ENCODE data around the gene LTB4R2.
"Not testable (repeated sequence)": the region's sequence is repeated elsewhere in the genome, so short reads cannot be mapped to it uniquely, and the experiment has no call there.

Gene LTB4R2

DNA sequence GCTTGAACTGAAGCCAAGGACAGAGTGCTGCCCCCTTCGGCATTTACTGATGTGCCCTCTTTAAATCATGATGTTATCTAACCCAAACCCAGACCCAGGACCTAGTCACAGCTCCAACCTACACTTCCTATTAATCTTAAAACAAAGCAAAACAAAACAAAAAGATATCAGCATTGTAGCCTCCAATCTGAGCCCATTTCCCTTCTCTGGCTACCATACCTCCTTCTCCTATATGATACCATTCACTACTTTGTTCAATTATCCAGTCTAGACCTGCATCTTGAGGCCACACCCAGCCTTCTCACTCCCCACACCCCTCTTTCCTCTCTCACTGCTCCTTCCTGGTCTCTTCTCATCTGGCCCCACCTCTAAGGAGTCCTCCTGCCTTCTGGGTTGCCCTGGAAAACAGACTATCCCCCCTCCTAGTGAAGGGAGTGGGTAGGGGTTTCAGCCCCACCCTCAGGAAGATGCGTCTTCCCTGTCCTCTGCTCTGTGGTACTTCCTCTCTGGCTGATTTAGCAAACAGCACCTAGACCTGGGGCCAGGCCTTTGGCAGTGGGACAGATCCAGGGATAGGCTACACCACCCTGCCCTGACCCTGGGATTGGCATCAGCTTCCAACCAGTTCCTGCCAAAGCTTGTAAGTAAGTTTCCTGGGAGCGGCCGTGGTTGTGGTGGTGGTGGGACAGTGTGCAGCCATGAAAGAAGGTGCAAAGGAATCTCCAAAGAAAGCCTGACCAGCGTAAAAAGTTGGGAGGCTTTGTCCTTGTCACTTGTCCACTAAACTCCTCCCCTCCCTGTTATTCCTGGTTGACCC, 4.6 kb downstream of the LTB4R2 start:
- Mint-ChIP-seq H3K27me3 (ENCODE audit: low read depth) (peaks cover 5% of the 10 kb centered on the region), H3K9me3 (no peaks in the 10 kb centered on the region), H3K27ac (peak overlapping the region; percentile 92), H3K4me3 (peak overlapping the region; percentile 76), H3K36me3 (ENCODE audit: low read depth) (peaks cover 23% of the 10 kb centered on the region), H3K4me1 (ENCODE audit: low read depth) (peaks cover 54% of the 10 kb centered on the region)

DNA sequence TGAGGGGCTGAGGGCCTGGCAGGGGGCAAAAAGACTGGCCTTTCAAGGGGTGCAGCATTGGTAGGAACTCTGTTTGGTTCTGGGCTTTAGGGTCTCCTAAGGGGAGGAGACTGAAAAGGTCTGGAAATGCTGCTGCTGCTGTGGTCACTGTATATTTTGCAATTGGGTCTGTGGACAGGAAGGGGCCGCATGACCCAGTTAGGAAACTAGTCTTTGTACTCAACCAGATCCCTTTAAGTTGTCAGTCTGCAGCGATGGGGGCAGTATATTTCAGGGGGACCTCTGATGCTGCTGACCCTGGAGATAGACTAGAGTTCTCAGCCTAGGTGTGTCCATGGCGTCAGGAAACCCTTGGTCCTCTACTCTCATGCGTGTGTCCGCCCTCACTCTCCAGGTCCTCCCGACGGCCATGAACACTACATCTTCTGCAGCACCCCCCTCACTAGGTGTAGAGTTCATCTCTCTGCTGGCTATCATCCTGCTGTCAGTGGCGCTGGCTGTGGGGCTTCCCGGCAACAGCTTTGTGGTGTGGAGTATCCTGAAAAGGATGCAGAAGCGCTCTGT, 5.4 kb downstream of the LTB4R2 start:
- no peaks in the 10 kb centered on the region for H3K9me3 Mint-ChIP-seq
- peaks cover 18% of the 10 kb centered on the region for H3K36me3 Mint-ChIP-seq (ENCODE audit: low read depth)
- peak overlapping the region; percentile 22 for H3K27ac Mint-ChIP-seq
- H3K27me3 Mint-ChIP-seq (ENCODE audit: low read depth) = peaks cover 10% of the 10 kb centered on the region
- peaks cover 49% of the 10 kb centered on the region for H3K4me1 Mint-ChIP-seq (ENCODE audit: low read depth)
- peak overlapping the region; percentile 39 for H3K4me3 Mint-ChIP-seq

DNA sequence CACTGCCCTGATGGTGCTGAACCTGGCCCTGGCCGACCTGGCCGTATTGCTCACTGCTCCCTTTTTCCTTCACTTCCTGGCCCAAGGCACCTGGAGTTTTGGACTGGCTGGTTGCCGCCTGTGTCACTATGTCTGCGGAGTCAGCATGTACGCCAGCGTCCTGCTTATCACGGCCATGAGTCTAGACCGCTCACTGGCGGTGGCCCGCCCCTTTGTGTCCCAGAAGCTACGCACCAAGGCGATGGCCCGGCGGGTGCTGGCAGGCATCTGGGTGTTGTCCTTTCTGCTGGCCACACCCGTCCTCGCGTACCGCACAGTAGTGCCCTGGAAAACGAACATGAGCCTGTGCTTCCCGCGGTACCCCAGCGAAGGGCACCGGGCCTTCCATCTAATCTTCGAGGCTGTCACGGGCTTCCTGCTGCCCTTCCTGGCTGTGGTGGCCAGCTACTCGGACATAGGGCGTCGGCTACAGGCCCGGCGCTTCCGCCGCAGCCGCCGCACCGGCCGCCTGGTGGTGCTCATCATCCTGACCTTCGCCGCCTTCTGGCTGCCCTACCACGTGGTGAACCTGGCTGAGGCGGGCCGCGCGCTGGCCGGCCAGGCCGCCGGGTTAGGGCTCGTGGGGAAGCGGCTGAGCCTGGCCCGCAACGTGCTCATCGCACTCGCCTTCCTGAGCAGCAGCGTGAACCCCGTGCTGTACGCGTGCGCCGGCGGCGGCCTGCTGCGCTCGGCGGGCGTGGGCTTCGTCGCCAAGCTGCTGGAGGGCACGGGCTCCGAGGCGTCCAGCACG, 6.1 kb downstream of the LTB4R2 start:
- Mint-ChIP-seq H3K36me3 (ENCODE audit: low read depth) (peaks cover 18% of the 10 kb centered on the region), H3K27ac (peak overlapping the region; percentile 65)

DNA sequence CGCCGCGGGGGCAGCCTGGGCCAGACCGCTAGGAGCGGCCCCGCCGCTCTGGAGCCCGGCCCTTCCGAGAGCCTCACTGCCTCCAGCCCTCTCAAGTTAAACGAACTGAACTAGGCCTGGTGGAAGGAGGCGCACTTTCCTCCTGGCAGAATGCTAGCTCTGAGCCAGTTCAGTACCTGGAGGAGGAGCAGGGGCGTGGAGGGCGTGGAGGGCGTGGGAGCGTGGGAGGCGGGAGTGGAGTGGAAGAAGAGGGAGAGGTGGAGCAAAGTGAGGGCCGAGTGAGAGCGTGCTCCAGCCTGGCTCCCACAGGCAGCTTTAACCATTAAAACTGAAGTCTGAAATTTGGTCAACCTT, 6.6 kb downstream of the LTB4R2 start:
- Mint-ChIP-seq H3K4me1 (ENCODE audit: low read depth) (peaks cover 48% of the 10 kb centered on the region), H3K9me3 (no peaks in the 10 kb centered on the region), H3K27me3 (ENCODE audit: low read depth) (peaks cover 11% of the 10 kb centered on the region), H3K36me3 (ENCODE audit: low read depth) (peaks cover 18% of the 10 kb centered on the region), H3K27ac (no peak overlapping the region), H3K4me3 (no peak overlapping the region)

More for the DNA sequence above, 6.1 kb downstream of the LTB4R2 start:
- H3K27me3 Mint-ChIP-seq (ENCODE audit: low read depth) = peaks cover 11% of the 10 kb centered on the region
- H3K9me3 Mint-ChIP-seq = no peaks in the 10 kb centered on the region
- H3K4me1 Mint-ChIP-seq (ENCODE audit: low read depth) = peaks cover 48% of the 10 kb centered on the region
- peak overlapping the region; percentile 39 for H3K4me3 Mint-ChIP-seq

DNA sequence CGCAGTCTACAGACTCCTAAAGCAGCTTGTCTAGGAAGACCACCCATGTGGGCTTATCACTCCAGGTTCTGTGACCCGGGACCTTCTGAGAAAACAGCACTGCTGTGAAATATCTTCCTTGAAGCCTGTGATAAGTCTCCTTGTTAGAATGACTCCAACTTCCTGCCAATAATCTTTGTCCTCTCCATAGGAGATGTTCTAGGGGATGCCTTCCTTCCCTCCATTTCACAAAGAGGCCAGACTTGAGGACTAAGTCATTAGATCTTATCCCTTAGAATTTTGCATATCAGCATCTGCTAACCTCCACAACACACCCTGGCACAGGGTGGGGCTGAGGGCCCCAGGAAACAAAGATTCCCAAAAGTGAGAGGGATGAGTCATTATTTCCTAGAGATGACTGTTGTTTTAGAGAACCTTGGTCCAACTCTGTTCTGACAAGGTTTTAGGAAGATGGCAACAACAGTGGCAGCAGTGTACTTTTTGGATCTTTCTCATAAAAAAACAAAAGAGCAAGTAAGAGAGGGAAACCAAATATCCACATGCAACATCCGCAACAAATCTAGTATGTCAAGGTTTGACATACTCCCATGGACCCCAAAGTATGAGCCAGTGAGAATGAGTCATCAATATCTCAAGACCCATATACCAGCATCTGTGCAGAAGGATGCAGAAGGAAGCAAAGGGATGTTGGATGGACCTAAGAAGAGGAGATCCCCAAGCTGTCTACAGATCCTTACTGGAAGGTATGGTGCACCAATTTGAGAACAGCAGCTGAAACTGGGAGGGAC, 7.4 kb downstream of the LTB4R2 start:
- H3K4me1 Mint-ChIP-seq (ENCODE audit: low read depth) = peaks cover 41% of the 10 kb centered on the region
- no peak overlapping the region for H3K27ac Mint-ChIP-seq
- peak overlapping the region; percentile 11 for H3K4me3 Mint-ChIP-seq
- H3K9me3 Mint-ChIP-seq = no peaks in the 10 kb centered on the region
- H3K36me3 Mint-ChIP-seq (ENCODE audit: low read depth) = peaks cover 11% of the 10 kb centered on the region
- H3K27me3 Mint-ChIP-seq (ENCODE audit: low read depth) = peaks cover 11% of the 10 kb centered on the region

DNA sequence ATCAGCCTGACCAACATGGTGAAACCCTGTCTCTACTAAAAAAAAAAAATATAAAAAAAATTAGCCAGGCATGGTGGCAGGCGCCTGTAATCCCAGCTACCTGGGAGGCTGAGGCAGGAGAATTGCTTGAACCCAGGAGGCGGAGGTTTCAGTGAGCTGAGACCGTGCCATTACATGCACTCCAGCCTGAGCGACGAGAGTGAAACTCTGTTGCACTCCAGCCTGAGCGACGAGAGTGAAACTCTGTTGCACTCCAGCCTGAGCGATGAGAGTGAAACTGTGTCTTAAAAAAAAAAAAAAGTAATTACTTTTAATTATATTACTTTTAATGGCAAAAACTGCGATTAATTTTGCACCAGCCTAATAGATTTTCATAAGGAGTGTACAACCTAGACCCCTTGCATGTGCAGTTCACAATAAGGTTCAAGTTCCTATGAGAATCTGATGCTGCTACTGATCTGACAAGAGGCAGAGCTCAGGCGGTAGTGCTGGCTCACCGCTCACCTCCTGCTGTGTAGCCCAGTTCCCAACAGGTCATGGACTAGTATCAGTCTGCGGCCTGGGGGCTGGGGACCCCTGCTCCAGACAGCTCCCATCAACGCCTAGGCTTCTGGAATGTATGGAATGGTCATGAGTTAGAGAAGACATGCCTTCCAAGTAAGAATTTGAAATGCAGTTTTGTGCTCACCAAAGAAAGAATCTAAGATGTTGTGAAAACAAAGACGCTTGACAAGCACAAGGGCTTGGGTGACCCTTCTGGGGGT, 11.5 kb downstream of the LTB4R2 start:
- Mint-ChIP-seq H3K27me3 (ENCODE audit: low read depth) (peaks cover 14% of the 10 kb centered on the region), H3K4me3 (no peak overlapping the region), H3K4me1 (ENCODE audit: low read depth) (peaks cover 8% of the 10 kb centered on the region), H3K27ac (peak overlapping the region; percentile 1), H3K9me3 (no peaks in the 10 kb centered on the region), H3K36me3 (ENCODE audit: low read depth) (peaks cover 2% of the 10 kb centered on the region)

DNA sequence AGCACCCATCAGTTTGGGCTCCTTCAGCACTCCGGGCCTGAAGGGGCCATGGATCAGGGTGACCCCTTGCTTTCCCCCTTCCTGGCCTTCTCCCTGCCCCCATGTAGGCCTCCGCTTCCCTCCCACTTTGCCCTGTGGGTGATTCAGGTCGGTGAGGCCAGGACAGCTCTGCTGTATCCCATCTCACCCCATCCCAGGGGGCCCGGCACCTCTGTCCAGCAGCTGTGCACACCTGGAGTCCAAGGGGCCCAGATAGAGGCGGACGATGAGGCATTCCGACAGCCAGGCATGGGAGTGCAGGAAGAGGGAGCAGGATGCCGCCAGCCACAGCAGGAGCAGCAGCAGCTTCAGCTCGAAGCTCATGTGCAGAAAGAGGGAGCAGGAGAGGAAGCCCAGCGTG, 12.7 kb downstream of the LTB4R2 start:
- Mint-ChIP-seq H3K4me3 (no peak overlapping the region), H3K4me1 (ENCODE audit: low read depth) (peaks cover 8% of the 10 kb centered on the region), H3K9me3 (no peaks in the 10 kb centered on the region), H3K36me3 (ENCODE audit: low read depth) (no peaks in the 10 kb centered on the region), H3K27ac (no peak overlapping the region), H3K27me3 (ENCODE audit: low read depth) (peaks cover 14% of the 10 kb centered on the region)

DNA sequence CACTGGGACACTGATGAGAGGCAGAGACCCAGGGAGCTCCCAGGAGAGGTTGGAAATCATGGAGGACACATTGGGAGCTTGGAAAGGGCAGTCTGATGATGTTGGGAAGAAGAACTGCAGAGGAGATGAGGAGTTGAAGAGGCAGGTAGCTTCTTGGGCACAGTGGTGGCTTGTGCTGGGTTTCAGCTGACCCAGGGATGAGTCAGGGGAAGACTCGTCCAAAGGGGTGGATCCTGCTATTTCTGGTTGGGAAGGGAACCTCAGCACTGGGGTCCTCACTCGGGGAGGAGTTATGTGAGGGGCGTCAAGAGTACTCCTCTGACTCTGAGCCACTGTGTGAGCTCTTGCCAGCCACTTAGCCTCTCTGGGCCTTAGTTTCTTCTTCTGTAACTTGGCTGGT, 13.4 kb downstream of the LTB4R2 start:
- Mint-ChIP-seq H3K4me3 (no peak overlapping the region), H3K4me1 (ENCODE audit: low read depth) (peaks cover 7% of the 10 kb centered on the region), H3K27me3 (ENCODE audit: low read depth) (peaks cover 14% of the 10 kb centered on the region), H3K9me3 (no peaks in the 10 kb centered on the region), H3K36me3 (ENCODE audit: low read depth) (no peaks in the 10 kb centered on the region), H3K27ac (no peak overlapping the region)

DNA sequence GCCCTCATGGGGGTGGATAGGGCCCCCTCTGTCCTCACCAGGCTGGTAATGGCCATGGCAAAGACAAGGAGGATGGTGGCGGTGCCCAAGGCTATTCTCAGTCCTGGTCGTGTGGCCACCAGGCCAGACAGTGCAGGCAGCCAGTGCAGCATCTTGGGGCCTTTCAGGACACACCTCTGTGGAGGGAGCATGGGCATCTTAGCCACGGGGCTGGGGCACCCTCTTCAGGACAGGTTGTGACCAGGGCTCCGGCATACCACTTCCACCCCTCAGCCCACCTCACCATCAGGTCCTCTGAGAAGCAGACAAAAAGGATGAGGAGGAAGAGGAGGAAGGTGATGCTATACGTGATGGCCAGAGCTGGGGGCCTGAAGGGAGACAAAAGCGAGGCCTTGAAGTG, 14.1 kb downstream of the LTB4R2 start:
- Mint-ChIP-seq H3K36me3 (ENCODE audit: low read depth) (no peaks in the 10 kb centered on the region), H3K4me3 (no peak overlapping the region), H3K9me3 (no peaks in the 10 kb centered on the region), H3K4me1 (ENCODE audit: low read depth) (peaks cover 12% of the 10 kb centered on the region), H3K27ac (no peak overlapping the region), H3K27me3 (ENCODE audit: low read depth) (peaks cover 14% of the 10 kb centered on the region)

DNA sequence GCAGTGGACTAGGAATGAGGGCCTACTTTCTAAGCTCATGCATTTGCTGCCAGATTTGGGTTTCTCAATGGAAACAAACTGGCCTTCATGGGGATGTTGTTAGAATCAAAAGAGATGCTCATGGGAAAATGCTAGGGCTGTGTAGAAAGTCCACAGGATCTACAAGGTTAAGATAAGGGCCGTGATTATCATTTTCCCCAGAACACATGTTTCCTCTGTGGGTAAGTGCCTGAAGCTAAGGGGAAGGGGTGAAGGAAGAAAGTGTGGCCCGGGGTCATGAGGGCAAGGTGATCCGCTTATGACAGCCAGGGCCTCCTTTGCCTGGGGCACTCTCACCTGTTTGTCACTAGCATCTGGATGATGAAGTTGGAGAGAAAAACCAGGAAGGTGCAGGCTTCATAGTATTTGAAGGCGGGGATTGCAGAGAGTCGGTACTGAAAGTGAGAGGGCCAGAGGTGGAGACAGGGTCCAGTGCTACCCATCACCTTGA, 15.1 kb downstream of the LTB4R2 start:
- H3K4me1 Mint-ChIP-seq (ENCODE audit: low read depth) = peaks cover 20% of the 10 kb centered on the region
- H3K4me3 Mint-ChIP-seq = no peak overlapping the region
- peaks cover 11% of the 10 kb centered on the region for H3K27me3 Mint-ChIP-seq (ENCODE audit: low read depth)
- H3K9me3 Mint-ChIP-seq = no peaks in the 10 kb centered on the region
- H3K36me3 Mint-ChIP-seq (ENCODE audit: low read depth) = no peaks in the 10 kb centered on the region
- no peak overlapping the region for H3K27ac Mint-ChIP-seq

DNA sequence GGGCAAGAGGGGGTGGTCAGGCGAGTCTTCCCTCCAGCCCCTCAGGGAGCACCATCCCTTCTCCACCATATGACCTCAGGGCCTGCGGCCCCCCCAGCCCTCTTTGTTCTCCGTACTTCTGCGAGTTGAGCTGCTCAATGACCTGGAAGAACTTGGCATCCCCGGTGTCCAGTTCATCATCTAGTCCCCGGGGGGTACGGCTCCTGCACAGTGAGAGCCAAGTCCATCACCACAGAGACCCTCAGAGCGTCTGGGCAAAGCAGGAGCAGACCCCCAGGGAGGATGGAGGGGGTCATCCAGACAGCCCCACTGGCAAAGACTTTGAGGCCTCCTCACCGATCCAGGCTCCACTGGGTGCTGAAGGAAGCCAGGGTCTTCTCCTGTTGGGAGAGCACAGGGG, 16.0 kb downstream of the LTB4R2 start:
- Mint-ChIP-seq H3K36me3 (ENCODE audit: low read depth) (no peaks in the 10 kb centered on the region), H3K4me3 (no peak overlapping the region), H3K27ac (no peak overlapping the region), H3K4me1 (ENCODE audit: low read depth) (peaks cover 23% of the 10 kb centered on the region), H3K9me3 (no peaks in the 10 kb centered on the region), H3K27me3 (ENCODE audit: low read depth) (peaks cover 17% of the 10 kb centered on the region)

DNA sequence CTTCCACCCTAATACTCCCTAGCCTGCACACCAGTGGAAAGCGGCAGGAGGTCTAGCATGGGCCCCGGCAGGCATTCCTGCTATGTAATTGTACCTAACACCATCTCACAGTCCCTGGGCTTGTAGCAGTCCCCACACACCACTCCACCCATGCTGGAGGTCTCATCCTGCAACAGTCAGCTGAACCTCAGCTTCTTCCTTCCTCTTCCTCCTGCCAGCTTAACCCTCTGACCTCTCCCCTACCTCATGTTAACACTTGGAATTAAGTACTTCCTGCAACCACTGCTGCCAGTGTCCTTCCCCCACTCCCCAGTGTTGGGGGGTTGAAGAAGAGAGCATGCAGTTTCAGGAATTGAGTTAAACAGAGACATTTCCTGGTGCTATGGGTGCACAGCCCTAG, 17.4 kb downstream of the LTB4R2 start:
- no peaks in the 10 kb centered on the region for H3K9me3 Mint-ChIP-seq
- H3K36me3 Mint-ChIP-seq (ENCODE audit: low read depth) = no peaks in the 10 kb centered on the region
- H3K27me3 Mint-ChIP-seq (ENCODE audit: low read depth) = peaks cover 27% of the 10 kb centered on the region
- no peak overlapping the region for H3K4me3 Mint-ChIP-seq
- peaks cover 30% of the 10 kb centered on the region for H3K4me1 Mint-ChIP-seq (ENCODE audit: low read depth)
- peak overlapping the region; percentile 74 for H3K27ac Mint-ChIP-seq

DNA sequence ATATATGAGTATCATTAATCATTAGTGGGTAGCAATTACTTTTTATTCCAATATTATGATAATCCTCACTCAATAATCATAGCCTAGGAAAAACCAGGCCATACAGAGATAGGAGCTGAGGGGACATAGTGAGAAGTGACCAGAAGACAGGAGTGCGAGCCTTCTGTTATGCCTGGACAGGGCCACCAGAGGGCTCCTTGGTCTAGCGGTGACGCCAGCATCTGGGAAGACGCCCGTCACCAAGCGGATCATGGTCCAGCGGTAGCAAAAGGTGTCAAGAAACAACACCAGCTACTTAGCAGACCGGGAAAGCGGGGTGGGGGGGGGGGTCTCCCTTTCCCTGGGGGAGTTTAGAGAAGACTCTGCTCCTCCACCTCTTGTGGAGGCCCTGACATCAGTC, 18.0 kb downstream of the LTB4R2 start:
- H3K9me3 Mint-ChIP-seq; H3K36me3 Mint-ChIP-seq (ENCODE audit: low read depth); H3K27ac Mint-ChIP-seq; H3K4me3 Mint-ChIP-seq: not testable (repeated sequence)
- Mint-ChIP-seq H3K4me1 (ENCODE audit: low read depth) (peaks cover 33% of the 10 kb centered on the region), H3K27me3 (ENCODE audit: low read depth) (peaks cover 29% of the 10 kb centered on the region)
